GM18858 (cell line): ENCODE measurements around the gene CLDN5.

Source experiments
- ATAC-seq: cut with Tn5 transposase; IDR thresholded peaks from one replicate; pipeline ENCODE4 v1.9.1; 2021; ENCODE audit not compliant: unreplicated experiment

Gene CLDN5

DNA sequence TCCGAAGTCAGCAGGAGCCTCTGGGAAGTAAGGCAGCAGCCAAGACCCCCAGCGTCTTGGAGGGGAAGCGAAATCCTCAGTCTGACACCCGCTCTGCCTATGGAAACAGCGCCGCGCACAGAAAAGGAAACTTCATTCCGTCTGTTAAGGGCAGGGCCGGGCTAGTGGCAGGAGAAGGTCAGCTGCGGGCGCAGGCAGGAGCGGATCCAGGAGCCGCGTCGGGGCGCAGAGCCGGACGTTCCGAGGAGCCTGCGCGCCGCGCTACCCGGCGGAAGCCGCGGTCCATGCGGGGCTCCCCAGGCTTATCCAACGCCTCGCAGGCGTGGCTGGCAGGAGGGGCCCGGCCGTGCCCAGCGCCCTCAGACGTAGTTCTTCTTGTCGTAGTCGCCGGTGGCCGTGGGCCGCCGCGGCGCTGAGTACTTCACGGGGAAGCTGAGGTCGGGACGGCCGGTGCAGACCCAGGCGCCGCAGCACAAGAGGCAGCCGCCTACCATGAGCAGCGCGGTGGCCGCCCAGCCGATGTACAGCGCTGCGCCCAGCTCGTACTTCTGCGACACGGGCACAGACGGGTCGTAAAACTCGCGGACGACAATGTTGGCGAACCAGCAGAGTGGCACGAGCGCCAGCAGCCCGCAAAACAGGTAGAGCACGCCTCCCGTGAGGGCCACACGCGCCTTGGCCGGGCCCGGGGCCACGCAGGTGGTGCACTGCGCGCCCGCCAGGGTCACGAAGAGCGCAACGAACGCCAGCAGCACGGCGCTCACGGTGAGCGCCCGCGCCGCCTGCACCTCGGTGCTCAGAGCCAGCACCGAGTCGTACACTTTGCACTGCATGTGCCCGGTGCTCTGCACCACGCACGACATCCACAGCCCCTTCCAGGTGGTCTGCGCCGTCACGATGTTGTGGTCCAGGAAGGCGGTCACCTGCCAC is 705 bp downstream of the CLDN5 start:
- ATAC-seq = no peak

DNA sequence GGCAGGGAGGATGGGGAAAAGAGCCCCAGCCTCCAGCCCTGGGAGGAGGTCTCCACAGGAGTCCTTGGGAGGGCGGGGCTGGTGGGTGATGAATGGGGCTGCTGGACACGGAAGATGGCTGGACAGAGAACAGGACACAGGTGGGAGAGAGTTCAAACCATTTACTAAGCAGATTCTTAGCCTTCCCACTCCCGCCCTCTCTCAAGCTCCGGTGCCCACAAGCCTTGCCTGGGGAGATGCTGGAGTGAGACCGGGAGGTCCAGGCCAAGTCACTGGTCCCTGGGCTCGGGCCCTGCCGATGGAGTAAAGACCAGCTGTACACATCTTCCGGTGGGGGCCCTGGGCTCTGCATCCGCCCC is 1.4 kb downstream of the CLDN5 start:
- no peak for ATAC-seq

DNA sequence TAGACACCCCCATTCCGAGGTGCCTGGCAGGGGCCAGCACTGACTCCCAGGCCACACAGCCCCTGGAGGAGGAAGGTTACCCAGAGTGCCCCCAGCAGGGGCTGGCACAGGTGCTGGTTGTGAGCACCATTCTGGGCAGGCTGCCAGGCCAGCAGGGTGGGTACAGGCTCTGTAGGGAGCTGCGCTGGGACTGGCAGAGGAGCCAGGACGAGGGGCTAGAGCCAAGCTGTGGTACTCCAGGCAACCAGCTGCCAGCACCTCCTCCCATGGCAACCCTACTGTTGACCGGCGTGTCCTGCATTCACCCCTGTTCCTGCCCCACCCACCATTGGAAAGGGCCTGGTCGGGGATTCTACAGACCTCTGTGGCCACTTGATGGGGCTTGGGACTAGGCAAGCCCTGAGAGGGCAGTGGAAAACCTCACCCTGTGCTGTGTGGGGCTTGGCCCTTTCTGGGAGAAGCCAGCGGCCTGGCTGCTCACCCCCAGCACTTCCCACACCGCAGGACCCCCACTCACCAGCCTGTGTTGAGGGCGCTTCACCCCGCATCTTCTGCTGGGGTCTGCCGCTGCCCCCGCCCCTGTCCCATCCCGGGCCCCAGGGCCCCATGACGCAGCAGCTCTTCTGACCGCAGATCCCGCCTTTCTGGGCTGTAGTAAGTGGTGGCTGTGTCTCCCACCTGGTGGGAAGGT is 1.9 kb downstream of the CLDN5 start:
- no peak for ATAC-seq

DNA sequence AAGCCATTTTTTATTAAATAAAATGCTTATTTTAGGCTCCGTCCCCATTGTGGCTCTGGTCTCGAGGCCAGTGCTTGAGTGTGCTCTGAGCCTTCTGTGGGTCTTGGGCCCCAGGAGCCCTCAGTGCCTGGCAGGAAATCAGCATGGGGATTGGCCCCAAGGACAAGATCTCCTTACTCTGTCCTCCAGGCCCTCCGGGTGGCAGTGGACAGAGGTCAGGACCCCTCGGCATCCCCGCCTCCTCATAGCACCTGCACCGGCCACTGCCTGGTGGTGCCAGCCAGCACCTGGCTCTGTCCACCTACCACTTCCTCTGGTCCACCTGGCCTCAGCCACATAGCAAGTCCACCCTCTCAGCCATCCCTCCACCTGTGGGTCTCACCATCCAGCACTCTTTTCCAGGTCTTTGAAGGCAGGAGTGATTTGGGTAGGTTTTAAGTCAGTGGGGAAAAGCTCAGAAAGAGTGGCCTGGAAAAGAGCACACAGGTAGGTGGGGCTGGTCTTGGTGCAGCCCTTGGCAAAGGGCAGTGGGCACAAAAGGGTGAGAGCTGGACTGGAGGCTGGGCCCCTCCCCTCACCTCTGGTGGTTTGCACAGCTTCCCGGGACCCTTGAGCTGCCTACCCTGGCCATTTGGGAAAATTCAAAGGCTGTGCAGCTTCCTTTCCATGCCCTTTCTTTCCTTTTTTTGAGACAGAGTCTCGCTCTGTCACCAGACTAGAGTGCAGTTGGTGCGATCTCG is 3.5 kb downstream of the CLDN5 start:
- ATAC-seq = no peak

DNA sequence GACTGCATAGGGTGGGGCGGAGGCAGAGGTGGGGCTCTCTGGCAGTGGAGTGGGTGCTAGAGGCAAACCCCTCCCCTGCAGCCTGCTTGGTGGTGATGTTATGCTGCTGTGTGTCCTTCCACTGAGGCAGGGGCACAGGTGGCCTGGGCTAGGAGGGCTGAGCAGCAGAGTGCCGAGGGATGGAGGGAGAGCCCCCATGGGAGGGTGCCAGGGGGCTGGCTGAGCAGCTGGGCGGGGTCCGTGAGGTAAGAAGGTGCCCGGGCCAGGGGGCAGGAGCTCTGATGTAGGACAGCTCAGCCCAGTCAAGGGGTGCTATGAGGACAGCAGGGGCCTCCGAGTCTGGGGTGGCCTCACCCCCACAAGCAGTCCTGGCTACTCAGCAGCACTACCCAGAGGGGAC is 4.2 kb downstream of the CLDN5 start:
- ATAC-seq = no peak

DNA sequence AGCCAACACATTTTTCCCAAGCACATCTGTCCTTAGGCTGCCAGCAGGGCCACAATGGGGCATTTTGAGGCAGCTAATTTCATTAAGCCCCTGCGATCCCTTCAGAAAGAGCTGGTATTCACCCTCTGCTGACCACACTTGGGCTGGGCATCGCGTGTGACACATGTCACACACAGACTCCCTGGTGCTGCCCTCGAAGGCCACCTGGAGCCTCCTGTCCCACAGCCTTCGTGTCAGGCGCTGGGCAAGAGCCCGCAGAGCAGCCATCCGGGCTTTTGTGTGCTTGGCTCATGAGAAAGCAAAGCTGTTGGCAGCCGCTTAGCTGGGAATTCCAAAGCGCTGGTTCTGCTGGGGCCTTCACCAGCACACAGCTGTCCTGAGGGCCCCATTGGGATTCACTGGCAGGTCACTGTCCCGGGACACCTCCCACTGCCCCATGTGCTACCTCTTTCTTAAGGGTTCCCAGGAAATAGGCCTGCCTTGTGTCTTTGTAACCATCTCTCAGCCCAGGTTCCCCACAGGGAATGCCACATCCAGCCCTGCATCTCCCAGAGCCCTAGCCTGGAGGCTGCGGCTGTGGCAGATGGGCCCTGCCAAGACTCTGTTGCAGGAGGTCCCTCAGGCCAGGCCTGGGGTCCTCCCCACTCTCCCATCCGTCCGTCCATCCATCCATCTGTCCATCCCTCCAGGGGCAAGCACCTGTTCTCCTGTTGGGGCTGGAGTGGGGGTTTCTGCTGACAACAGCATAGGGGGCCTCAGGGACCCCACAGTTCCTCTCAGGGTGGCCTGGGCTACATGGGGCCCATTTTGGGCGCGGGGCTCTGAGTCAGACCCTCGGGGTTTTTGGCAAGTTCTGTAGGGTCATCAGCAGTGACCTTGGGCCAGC is 4.9 kb downstream of the CLDN5 start:
- no peak for ATAC-seq

DNA sequence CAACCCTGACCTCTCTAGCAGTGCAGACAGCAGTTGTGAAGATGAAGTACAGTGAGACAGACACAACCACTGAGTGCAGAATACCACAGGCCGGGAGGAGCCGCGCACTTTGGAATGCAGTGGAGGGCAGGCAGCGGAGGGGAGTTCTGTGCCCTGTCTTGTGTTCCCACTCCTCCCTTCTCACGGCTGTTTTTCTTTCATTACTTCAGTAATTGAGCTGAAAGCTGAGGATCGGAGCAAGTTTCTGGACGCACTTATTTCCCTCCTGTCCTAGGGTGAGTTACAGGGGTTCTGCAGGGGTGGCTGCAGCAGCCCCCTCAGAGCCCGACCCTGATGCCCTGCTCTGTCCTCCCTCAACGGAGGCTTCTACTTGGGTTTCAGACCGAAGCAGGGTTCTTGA is 5.6 kb downstream of the CLDN5 start:
- ATAC-seq = no peak

DNA sequence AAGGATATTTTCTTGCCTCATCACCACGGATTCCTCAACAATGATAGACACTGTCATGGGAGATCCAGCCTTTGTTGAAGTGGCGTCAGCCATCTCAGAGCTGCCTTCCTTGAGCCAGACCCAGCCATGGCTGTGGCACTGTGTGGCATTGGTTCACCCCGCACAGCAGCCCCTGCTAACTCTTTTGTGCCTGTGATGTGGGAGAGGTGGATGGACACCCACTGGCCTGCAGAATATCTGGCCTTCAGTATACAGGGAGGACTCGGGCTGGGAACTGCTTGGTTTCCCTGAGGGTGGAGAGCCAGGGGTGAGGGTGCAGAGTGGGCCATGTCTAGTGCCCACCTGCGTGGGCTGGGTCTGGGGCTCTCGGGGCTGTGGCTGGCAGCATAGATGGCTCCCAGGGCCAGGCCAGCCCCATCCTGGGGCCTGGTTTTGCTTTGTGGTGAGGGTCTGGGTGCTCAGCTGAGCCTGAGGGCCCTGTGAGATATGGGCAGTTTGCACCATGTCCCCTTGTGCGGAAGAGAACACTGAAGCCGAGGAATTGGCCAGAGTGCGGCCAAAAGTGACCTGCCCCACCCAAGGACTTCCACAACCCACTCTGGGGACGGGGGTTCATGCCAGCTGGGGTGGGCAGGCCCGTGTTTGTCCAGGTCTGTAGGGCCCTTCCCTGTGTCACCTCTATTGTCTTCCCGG is 6.1 kb downstream of the CLDN5 start:
- ATAC-seq = no peak

DNA sequence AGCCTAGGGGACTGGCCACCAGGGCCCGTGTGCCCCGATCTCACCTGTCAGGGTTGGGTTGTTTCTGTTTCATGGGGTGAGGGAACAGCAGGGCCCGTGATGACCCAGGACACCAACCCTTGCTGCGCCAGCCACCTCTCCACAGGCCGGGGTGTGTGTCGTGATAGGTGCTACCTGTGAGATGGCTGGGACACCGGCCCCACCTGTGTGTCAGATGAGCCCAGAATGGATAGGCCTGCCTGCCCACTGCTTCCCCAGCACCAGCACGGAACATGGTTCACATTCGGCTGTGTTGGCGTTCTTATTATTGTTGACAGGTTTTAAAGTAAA is 7.1 kb downstream of the CLDN5 start:
- ATAC-seq = no peak

DNA sequence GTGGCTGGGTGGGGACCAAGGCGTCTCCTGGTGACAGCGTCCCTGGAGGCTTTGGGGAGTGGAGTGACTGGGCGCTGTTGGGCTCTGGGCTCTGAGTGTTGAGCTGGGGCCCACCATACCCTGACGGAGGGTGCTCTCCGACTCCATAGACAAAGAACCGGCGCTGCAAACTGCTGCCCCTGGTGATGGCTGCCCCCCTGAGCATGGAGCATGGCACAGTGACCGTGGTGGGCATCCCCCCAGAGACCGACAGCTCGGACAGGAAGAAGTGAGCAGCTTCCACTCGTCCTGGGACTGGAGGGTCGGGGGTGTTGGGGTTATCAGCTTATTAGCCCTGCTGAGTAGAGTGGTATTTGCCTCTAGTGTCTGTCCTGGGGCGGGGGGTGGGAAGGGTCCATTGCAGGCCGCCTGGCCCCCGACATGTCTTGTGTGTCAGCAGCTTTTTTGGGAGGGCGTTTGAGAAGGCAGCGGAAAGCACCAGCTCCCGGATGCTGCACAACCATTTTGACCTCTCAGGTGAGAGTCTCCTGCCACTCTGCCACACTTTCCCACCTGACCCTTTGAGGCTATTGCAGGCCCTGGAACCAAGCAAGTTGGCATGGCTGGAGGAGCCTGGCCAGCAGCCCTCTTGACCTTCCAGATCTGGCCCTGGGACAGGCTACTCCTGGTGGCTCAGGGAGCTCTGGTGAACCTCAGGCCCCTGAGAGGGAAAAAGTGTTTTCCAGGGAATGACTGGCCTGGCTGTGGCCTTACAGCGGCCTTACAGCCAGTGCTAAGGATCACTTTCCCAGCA is 7.6 kb downstream of the CLDN5 start:
- no peak for ATAC-seq

DNA sequence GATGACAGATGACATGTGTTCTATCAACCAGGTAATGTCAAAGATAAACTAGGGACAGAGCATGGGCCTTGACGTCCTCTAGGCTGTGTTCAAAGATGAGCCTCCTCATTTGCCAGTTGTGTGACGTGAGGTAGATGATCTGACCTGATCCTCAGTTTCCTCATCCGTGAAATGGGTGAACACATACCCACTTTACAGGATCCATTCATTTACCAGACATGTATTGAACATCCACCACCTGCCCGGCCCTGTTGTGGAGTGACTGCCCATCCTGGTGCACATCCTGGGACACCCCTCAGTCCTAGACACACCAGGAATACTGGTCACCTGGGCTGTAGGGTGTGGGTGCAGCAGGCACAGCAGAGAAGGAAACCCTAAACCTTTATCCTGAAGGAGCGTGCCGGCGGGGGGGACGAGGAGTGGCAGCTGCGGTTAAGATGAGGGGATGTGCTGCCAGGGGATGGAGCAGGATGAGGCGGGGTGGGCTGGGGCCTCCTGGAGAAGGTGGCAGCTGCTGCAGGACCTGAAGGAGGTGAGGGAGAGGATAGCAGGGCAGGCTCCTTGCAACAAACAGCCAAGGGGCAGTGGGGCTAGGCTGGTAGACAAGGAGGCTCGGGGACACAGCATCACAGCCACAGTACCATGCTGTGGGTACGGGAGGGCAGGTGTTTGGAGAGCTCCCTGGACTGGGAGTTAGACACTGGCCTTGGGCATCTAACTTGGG is 8.4 kb downstream of the CLDN5 start:
- no peak for ATAC-seq

DNA sequence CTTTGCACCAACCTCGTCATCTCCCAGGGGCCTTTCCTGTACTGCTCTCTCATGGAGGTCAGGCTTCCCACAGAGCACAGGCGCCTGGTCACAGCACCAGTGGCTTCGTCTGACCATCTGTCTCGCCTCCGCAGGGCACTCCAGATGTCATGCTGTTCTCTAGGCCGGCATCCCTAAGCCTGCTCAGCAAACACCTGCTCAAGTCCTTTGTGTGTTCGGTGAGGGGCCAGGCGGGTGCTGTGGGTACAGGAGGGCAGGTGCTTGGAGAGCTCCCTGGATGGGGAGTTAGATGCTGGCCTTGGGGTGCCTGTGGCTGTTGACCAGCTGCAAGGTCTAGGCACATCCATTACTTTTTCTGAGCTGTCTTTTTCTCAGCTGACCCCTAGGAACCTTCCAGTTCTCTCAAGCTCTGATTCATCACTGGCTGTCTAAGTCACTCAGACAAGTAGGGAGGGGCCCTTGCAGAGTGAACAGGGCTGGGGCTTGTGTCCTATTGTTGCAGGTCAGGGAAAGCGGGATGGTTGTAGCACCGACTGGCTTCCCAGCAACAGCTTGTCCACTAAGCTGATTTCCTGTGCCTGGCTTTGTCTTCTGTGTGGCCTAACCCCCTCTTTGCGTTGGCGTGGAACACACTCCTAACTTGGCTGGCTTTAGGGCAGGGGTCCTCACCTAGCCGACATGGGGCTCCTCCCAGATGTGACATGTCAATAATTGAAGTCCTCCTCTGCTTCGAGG is 9.2 kb downstream of the CLDN5 start:
- ATAC-seq = no peak

DNA sequence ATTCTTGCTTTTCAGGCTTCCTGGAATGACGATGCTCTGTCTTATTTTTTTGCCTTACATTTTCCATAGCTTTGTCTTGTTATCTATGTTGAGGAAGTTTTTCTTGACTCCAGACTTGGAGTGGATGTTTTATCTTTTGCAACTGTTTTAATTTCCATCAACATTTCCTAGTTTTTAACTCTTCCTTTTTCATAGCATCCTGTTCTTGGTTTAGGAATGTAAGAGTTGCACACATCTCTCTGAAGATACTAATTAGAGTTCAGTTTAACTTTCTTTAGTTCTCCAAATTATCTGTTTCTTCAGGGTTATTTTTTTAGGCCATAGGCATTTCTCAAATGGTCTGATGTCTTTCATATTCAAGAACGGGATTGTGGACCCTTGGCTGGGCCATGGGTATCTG is 10.4 kb downstream of the CLDN5 start:
- no peak for ATAC-seq

DNA sequence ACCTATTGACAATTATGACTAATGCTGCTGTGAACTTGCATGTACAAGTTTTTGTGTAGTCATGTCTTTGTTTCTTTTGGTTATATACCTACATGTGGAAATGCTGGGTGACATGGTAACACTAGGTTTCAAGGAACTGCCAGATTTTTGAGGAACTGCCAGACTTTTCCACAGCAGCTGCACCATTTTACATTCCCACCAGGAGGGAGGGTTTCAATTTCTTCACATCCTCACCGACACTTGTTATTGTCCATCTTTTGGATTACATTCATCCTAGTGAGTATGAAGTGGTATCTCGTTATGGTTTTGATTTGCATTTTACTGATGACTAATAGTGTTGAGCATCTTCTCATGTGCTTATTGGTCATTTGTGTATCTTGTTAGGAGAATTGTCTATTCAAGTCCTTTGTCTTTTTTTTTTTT is 13.3 kb downstream of the CLDN5 start:
- ATAC-seq = no peak

DNA sequence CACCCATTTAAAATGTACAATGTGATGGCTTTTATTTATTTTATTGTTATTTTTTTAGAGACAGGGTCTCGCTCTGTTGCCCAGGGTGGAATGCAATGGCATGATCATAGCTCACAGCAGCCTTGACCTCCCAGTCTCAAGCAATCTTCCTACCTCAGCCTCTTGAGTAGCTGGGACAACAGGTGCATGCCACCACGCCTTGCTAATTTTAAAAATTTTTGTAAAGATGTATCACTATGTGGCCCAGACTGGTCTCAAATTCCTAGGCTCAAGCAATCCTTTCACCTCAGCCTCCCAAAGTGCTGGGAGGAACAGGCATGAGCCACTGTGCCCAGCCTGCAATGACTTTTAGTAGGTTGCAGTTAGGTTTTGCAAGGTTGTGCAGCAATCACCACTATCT is 14.3 kb downstream of the CLDN5 start:
- no peak for ATAC-seq

DNA sequence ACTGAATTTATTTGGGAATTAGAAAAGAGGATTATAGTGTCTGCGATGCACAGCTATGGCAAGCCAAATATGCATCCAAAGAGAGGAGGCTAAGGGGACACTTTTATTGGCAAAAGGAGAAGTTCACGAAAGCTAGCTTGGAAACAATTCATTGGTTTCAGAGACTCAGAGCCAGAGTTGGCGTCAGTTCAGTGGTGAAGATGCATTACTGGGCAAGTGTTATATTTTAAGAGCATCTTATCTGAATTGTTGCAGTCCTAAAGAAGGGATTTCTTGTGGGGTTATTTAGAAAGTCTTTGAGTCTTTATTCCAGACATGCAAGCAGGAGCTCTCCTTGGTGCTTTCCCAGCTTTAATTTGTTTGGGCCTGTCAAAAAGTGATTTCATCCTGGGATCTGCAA is 15.0 kb downstream of the CLDN5 start:
- ATAC-seq = no peak

DNA sequence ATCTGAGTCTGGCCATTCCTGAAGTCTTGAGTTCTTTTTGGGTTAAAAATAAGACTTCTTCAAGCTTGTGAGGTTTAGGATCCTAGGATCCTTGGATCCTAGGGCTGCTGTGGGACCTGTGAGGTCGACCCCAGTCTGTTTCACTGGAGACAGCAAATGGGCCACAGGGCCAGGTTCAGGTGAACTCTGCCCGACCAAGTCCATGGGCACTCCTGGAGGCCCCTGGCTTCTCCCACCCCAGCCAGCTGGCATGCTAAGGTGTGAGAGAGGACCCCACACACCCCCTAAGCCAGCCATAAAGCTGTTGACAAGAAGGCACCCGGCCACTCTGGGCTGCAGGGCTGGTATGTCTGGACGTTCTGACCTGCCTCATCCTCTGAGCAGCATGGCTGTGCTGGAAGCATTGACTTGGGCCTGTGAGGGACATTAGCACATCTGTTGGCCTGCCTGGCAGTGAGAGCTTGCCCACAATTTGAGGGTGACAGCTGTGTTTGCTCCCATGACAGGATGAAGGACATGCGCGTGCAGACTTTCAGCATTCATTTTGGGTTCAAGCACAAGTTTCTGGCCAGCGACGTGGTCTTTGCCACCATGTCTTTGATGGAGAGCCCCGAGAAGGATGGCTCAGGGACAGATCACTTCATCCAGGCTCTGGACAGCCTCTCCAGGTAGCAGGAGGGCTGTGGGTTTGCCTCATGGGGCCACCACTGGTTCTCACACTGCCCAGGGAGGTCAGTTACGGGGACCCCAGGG is 16.0 kb downstream of the CLDN5 start:
- ATAC-seq = no peak

DNA sequence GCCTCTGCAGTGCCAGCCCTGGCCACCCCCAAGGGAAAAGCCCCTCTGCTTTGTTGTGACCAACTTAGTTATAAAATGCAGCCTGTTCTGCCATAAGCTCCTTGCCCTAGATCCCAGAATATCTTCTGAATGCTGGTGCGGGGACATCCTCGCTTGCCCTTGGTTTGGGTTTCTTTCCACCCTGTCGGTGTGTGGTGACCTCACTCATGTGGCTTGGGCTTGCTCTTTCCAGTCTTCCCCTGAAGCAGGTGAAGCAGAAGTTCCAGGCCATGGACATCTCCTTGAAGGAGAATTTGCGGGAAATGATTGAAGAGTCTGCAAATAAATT is 16.7 kb downstream of the CLDN5 start:
- ATAC-seq = no peak
